ENCODE data around the gene P3H4.

GRCh38 chr17:41822216-41823140 is 10.7 kb upstream of the P3H4 start:
- TF ChIP-seq CTCF (conservative IDR thresholded peaks at IDR 0.05; ENCODE audit: low read depth, low read length) = no peak
- no peak for TF ChIP-seq EZH2phosphoT487 (IDR thresholded peaks at IDR 0.05; ENCODE audit: borderline replicate concordance, low read length)
